ENCODE results near the gene ARHGAP15. TPM values are rescaled to one million over a fixed set of nuclear protein-coding genes. Genes with fewer than 3 reads are reported as not detected.

Gene ARHGAP15
- total and polyA plus RNA-seq, 2 experiments from 2014 or later = 0.26 TPM; not detected in 1

DNA sequence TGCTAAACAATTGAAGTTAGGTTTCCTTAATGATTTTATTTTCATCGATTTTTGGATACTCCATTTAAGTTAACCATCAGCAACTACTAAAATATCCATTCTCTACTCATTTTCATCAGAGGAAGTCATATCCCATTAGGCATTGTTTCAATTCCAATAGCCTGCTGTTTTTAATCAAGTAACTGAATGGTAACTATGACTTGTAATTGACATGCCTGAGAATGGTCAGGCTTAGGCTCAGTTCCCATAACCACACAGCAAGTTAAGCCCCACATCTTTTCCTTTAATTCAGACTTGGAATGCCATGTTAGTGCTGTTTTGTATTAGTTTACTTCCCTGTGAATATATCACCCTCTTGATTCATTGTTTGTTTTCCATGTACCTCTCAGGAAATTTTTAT is 398.8 kb downstream of the ARHGAP15 start:
- H3K36me3 Mint-ChIP-seq (ENCODE audit: low read depth) = no peaks in the 10 kb centered on the region
- no peak overlapping the region for H2AFZ ChIP-seq
- no peak overlapping the region for H3K27ac Mint-ChIP-seq
- H3K4me1 Mint-ChIP-seq = peaks cover 9% of the 10 kb centered on the region
- no peaks in the 10 kb centered on the region for H3K9me3 Mint-ChIP-seq
- no peak overlapping the region for H3K4me3 ChIP-seq
- H3K27ac ChIP-seq (ENCODE audit: low read depth) = no peak overlapping the region
- ATAC-seq = no peak
- no peaks in the 10 kb centered on the region for H3K9me2 ChIP-seq (ENCODE audit: insufficient read depth)
- H3F3A ChIP-seq (replicated peaks; ENCODE audit: low read depth) = no peaks in the 10 kb centered on the region
- no peak overlapping the region for H3K4me2 ChIP-seq
- no peak for DNase-seq (ENCODE audit: low spot score)
- H3K4me1 ChIP-seq (ENCODE audit: insufficient read depth) = peaks cover 7% of the 10 kb centered on the region; the same call in 1 of the 2 replicates
- H3K4me3 Mint-ChIP-seq = no peak overlapping the region
- no peaks in the 10 kb centered on the region for H4K20me1 ChIP-seq (replicated peaks; ENCODE audit: insufficient read depth)
- H3K79me2 ChIP-seq (replicated peaks; ENCODE audit: insufficient read depth) = no peaks in the 10 kb centered on the region
- no peak for TF ChIP-seq JUNB (IDR thresholded peaks at IDR 0.05; ENCODE audit: unreplicated experiment)
- no peak for TF ChIP-seq EZH2phosphoT487 (IDR thresholded peaks at IDR 0.05; ENCODE audit: unreplicated experiment)
- TF ChIP-seq, protein P1, sequence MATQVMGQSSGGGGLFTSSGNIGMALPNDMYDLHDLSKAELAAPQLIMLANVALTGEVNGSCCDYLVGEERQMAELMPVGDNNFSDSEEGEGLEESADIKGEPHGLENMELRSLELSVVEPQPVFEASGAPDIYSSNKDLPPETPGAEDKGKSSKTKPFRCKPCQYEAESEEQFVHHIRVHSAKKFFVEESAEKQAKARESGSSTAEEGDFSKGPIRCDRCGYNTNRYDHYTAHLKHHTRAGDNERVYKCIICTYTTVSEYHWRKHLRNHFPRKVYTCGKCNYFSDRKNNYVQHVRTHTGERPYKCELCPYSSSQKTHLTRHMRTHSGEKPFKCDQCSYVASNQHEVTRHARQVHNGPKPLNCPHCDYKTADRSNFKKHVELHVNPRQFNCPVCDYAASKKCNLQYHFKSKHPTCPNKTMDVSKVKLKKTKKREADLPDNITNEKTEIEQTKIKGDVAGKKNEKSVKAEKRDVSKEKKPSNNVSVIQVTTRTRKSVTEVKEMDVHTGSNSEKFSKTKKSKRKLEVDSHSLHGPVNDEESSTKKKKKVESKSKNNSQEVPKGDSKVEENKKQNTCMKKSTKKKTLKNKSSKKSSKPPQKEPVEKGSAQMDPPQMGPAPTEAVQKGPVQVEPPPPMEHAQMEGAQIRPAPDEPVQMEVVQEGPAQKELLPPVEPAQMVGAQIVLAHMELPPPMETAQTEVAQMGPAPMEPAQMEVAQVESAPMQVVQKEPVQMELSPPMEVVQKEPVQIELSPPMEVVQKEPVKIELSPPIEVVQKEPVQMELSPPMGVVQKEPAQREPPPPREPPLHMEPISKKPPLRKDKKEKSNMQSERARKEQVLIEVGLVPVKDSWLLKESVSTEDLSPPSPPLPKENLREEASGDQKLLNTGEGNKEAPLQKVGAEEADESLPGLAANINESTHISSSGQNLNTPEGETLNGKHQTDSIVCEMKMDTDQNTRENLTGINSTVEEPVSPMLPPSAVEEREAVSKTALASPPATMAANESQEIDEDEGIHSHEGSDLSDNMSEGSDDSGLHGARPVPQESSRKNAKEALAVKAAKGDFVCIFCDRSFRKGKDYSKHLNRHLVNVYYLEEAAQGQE (IDR thresholded peaks at IDR 0.05; ENCODE audit: unreplicated experiment) = no peak
- no peak for TF ChIP-seq EZH2 (IDR thresholded peaks at IDR 0.05; ENCODE audit: low read depth, unreplicated experiment)
- TF ChIP-seq ZNF114 (CRISPR knock-in tag; IDR thresholded peaks at IDR 0.05) = no peak
- TF ChIP-seq STAT1 (IDR thresholded peaks at IDR 0.05; ENCODE audit: unreplicated experiment) = no peak
- TF ChIP-seq, protein P2, sequence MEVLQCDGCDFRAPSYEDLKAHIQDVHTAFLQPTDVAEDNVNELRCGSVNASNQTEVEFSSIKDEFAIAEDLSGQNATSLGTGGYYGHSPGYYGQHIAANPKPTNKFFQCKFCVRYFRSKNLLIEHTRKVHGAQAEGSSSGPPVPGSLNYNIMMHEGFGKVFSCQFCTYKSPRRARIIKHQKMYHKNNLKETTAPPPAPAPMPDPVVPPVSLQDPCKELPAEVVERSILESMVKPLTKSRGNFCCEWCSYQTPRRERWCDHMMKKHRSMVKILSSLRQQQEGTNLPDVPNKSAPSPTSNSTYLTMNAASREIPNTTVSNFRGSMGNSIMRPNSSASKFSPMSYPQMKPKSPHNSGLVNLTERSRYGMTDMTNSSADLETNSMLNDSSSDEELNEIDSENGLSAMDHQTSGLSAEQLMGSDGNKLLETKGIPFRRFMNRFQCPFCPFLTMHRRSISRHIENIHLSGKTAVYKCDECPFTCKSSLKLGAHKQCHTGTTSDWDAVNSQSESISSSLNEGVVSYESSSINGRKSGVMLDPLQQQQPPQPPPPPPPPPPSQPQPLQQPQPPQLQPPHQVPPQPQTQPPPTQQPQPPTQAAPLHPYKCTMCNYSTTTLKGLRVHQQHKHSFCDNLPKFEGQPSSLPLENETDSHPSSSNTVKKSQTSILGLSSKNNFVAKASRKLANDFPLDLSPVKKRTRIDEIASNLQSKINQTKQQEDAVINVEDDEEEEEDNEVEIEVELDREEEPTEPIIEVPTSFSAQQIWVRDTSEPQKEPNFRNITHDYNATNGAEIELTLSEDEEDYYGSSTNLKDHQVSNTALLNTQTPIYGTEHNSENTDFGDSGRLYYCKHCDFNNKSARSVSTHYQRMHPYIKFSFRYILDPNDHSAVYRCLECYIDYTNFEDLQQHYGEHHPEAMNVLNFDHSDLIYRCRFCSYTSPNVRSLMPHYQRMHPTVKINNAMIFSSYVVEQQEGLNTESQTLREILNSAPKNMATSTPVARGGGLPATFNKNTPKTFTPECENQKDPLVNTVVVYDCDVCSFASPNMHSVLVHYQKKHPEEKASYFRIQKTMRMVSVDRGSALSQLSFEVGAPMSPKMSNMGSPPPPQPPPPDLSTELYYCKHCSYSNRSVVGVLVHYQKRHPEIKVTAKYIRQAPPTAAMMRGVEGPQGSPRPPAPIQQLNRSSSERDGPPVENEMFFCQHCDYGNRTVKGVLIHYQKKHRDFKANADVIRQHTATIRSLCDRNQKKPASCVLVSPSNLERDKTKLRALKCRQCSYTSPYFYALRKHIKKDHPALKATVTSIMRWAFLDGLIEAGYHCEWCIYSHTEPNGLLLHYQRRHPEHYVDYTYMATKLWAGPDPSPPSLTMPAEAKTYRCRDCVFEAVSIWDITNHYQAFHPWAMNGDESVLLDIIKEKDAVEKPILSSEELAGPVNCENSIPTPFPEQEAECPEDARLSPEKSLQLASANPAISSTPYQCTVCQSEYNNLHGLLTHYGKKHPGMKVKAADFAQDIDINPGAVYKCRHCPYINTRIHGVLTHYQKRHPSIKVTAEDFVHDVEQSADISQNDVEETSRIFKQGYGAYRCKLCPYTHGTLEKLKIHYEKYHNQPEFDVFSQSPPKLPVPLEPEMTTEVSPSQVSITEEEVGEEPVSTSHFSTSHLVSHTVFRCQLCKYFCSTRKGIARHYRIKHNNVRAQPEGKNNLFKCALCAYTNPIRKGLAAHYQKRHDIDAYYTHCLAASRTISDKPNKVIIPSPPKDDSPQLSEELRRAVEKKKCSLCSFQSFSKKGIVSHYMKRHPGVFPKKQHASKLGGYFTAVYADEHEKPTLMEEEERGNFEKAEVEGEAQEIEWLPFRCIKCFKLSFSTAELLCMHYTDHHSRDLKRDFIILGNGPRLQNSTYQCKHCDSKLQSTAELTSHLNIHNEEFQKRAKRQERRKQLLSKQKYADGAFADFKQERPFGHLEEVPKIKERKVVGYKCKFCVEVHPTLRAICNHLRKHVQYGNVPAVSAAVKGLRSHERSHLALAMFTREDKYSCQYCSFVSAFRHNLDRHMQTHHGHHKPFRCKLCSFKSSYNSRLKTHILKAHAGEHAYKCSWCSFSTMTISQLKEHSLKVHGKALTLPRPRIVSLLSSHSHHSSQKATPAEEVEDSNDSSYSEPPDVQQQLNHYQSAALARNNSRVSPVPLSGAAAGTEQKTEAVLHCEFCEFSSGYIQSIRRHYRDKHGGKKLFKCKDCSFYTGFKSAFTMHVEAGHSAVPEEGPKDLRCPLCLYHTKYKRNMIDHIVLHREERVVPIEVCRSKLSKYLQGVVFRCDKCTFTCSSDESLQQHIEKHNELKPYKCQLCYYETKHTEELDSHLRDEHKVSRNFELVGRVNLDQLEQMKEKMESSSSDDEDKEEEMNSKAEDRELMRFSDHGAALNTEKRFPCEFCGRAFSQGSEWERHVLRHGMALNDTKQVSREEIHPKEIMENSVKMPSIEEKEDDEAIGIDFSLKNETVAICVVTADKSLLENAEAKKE (CRISPR knock-in tag; IDR thresholded peaks at IDR 0.05) = no peak
- TF ChIP-seq, protein P3, sequence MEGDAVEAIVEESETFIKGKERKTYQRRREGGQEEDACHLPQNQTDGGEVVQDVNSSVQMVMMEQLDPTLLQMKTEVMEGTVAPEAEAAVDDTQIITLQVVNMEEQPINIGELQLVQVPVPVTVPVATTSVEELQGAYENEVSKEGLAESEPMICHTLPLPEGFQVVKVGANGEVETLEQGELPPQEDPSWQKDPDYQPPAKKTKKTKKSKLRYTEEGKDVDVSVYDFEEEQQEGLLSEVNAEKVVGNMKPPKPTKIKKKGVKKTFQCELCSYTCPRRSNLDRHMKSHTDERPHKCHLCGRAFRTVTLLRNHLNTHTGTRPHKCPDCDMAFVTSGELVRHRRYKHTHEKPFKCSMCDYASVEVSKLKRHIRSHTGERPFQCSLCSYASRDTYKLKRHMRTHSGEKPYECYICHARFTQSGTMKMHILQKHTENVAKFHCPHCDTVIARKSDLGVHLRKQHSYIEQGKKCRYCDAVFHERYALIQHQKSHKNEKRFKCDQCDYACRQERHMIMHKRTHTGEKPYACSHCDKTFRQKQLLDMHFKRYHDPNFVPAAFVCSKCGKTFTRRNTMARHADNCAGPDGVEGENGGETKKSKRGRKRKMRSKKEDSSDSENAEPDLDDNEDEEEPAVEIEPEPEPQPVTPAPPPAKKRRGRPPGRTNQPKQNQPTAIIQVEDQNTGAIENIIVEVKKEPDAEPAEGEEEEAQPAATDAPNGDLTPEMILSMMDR (conservative IDR thresholded peaks at IDR 0.05; ENCODE audit: low read depth in 2 of 2) = no peak
- no peak for TF ChIP-seq ZNF331 (CRISPR knock-in tag; IDR thresholded peaks at IDR 0.05; ENCODE audit: low read depth)
- TF ChIP-seq, protein P4, sequence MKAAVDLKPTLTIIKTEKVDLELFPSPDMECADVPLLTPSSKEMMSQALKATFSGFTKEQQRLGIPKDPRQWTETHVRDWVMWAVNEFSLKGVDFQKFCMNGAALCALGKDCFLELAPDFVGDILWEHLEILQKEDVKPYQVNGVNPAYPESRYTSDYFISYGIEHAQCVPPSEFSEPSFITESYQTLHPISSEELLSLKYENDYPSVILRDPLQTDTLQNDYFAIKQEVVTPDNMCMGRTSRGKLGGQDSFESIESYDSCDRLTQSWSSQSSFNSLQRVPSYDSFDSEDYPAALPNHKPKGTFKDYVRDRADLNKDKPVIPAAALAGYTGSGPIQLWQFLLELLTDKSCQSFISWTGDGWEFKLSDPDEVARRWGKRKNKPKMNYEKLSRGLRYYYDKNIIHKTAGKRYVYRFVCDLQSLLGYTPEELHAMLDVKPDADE (IDR thresholded peaks at IDR 0.05) = no peak
- TF ChIP-seq POLR2AphosphoS5 (IDR thresholded peaks at IDR 0.05; ENCODE audit: low read depth) = no peak
- no peaks in the 10 kb centered on the region for H3K27me3 ChIP-seq (ENCODE audit: insufficient read depth)
- H3K27me3 Mint-ChIP-seq (ENCODE audit: insufficient read depth, low read depth, poor library complexity) = peaks cover 3% of the 10 kb centered on the region
- no peaks in the 10 kb centered on the region for H3K36me3 ChIP-seq (ENCODE audit: insufficient read depth)

Measured in GM23338 (cell line).